Natural killer cell (primary cell): ENCODE data around the gene EFHC1. TPM values are rescaled to one million over a fixed set of nuclear protein-coding genes. Genes with fewer than 3 reads are reported as not detected.

ENCODE experiments used
- ATAC-seq, 3 donors: fragments of 150-1000 bp in 2 of 3; fragments of 200-7000 bp in 1 of 3; cut with Tn5 transposase; 1 replicate in 1 of 3; 2 replicates in 2 of 3; pipeline ENCODE4 v1.10.0; 2021; ENCODE audit warnings: mild to moderate bottlenecking in 2 of 3, moderate library complexity in 2 of 3
- DNase-seq, 2 donors: peaks; one replicate each; pipeline versions ENCODE4 v3.0.0 to v3.0.0-alpha.2; 2013 to 2021; ENCODE audit warnings: mixed read lengths in 1 of 2
- H3K27ac ChIP-seq: one replicate; pipeline ENCODE4 v1.5.1; 2013; ENCODE audit warnings: mild to moderate bottlenecking, low read length
- H3K27me3 ChIP-seq: one replicate; pipeline ENCODE4 v1.6.1; 2013; ENCODE audit warnings: low read length; ENCODE audit not compliant: control insufficient read depth, insufficient read depth
- H3K36me3 ChIP-seq: one replicate; pipeline ENCODE4 v1.6.1; 2013; ENCODE audit warnings: low read length; ENCODE audit not compliant: control insufficient read depth, insufficient read depth
- H3K4me1 ChIP-seq: one replicate; pipeline ENCODE4 v1.6.1; 2013; ENCODE audit warnings: low read length; ENCODE audit not compliant: control insufficient read depth, insufficient read depth
- H3K4me3 ChIP-seq: one replicate; pipeline ENCODE4 v1.5.1; 2013; ENCODE audit warnings: low read length
- H3K9me3 ChIP-seq: one replicate; pipeline ENCODE4 v1.6.1; 2013; ENCODE audit warnings: low read length; ENCODE audit not compliant: control insufficient read depth, insufficient read depth
- H3K27ac Mint-ChIP-seq, 2 donors: one replicate each; pipeline ENCODE4 v1.8.0; 2022; ENCODE audit warnings: mild to moderate bottlenecking in 2 of 2, mixed read lengths in 2 of 2, moderate library complexity in 1 of 2
- H3K27me3 Mint-ChIP-seq, 2 donors: one replicate each; pipeline ENCODE4 v1.8.0; 2022; ENCODE audit warnings: low read depth in 2 of 2, mixed read lengths in 2 of 2
- H3K36me3 Mint-ChIP-seq: one replicate; pipeline ENCODE4 v1.8.0; 2022; ENCODE audit warnings: mixed read lengths
- H3K4me1 Mint-ChIP-seq, 2 donors: one replicate each; pipeline ENCODE4 v1.8.0; 2022; ENCODE audit warnings: mixed read lengths in 2 of 2
- H3K4me3 Mint-ChIP-seq: one replicate; pipeline ENCODE4 v1.8.0; 2022; ENCODE audit warnings: mild to moderate bottlenecking, moderate library complexity, mixed read lengths
- H3K9me3 Mint-ChIP-seq, 2 donors: one replicate each; pipeline ENCODE4 v1.8.0; 2022; ENCODE audit warnings: mixed read lengths in 2 of 2
- WGBS: methylation state at CpG from one replicate; pipeline ENCODE4 v1.1.7; 2013; ENCODE audit warnings: missing lambda C conversion rate; ENCODE audit not compliant: insufficient coverage; 5-methylcytosine and 5-hydroxymethylcytosine counted together
- intact Hi-C: fragments of 100-400 bp; cut with micrococcal nuclease; formaldehyde crosslinking; loops from one replicate; pipeline ENCODE4 v1.14.2; 2022
- total RNA-seq, 4 donors: library from RNA; stranded (reverse); fragments of 120-200 nt in 1 of 4; gene quantifications; one replicate each; pipeline versions ENCODE4 v1.2.3 to v1.2.4, GENCODE V29; 2013 to 2022
- TF ChIP-seq, protein P1 (sequence below): fragments of 200-600 bp; IDR thresholded peaks from one replicate; pipeline ENCODE4 v1.8.0; 2022; ENCODE audit warnings: antibody characterized with exemption

EFHC1 gene
- total RNA-seq, 3 donors from 2014 or later (not counting 1 experiment from before 2014, with no cell fraction given), result 10.7 to 20.9 (median 13.7) TPM

DNA sequence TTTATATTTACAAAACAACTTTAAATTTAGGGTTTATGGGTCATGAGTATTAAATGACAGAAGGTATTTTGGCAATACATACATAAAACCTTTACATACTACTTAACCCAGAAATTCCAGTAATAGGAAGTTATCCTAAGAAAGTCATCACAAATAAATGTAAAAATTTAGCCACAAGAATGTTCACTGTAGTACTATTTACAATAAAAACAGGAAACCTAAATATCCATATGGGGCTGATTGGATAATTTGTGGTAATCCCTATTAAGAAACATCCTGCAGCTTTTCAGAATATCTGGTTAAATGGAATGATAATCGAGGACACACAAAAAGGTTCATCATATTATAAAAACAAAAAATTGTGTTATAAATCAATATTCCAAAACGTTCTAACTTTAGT, 112.3 kb downstream of the EFHC1 start:
- Mint-ChIP-seq H3K4me1 (peaks cover 32 to 38% of the 10 kb centered on the region in 2 donors), H3K27ac (no peak overlapping the region), H3K9me3 (no peaks in the 10 kb centered on the region), H3K36me3 (no peaks in the 10 kb centered on the region), H3K4me3 (no peak overlapping the region), H3K27me3 (no peaks in the 10 kb centered on the region)
- Histone ChIP-seq H3K4me3 (no peak overlapping the region), H3K27ac (no peak overlapping the region), H3K4me1 (peaks cover 32% of the 10 kb centered on the region), H3K9me3 (no peaks in the 10 kb centered on the region), H3K27me3 (no peaks in the 10 kb centered on the region), H3K36me3 (peaks cover 4% of the 10 kb centered on the region)
- TF ChIP-seq, protein P1, sequence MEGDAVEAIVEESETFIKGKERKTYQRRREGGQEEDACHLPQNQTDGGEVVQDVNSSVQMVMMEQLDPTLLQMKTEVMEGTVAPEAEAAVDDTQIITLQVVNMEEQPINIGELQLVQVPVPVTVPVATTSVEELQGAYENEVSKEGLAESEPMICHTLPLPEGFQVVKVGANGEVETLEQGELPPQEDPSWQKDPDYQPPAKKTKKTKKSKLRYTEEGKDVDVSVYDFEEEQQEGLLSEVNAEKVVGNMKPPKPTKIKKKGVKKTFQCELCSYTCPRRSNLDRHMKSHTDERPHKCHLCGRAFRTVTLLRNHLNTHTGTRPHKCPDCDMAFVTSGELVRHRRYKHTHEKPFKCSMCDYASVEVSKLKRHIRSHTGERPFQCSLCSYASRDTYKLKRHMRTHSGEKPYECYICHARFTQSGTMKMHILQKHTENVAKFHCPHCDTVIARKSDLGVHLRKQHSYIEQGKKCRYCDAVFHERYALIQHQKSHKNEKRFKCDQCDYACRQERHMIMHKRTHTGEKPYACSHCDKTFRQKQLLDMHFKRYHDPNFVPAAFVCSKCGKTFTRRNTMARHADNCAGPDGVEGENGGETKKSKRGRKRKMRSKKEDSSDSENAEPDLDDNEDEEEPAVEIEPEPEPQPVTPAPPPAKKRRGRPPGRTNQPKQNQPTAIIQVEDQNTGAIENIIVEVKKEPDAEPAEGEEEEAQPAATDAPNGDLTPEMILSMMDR, result no peak
- DNase-seq (no peak), ATAC-seq (no peak)
- no CpG with 5 or more reads among the region's 2 CpGs for WGBS
- intact Hi-C loops, result no loop called here

DNA sequence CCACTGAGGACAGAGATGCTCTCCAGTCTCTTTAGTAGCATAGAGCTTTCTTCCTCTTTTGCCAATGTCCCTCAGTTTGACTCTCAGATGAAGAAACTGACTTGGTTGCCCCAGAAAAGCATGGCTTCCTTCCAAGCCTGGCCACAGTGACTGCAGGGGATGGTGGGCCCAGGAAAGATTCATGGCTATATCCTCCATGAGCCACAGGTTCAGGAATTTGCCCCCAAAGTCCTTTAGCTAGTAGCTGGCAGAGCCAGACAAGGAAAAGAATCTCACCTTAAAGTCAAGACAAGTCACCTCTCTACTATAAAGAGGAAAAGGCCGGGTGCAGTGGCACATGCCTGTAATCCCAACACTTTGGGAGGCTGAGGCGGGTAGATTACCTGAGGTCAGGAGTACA, 113.3 kb downstream of the EFHC1 start:
- intact Hi-C loops, result no loop called here
- Histone ChIP-seq H3K27ac (no peak overlapping the region), H3K4me3 (no peak overlapping the region), H3K36me3 (peaks cover 4% of the 10 kb centered on the region), H3K9me3 (no peaks in the 10 kb centered on the region), H3K4me1 (peaks cover 42% of the 10 kb centered on the region), H3K27me3 (no peaks in the 10 kb centered on the region)
- Mint-ChIP-seq H3K4me1 (peaks cover 37 to 48% of the 10 kb centered on the region in 2 donors), H3K27me3 (no peaks in the 10 kb centered on the region), H3K4me3 (no peak overlapping the region), H3K27ac (no peak overlapping the region), H3K36me3 (no peaks in the 10 kb centered on the region), H3K9me3 (no peaks in the 10 kb centered on the region)
- WGBS, result 93% methylated on average over 2 of the region's 2 CpGs
- ATAC-seq, result no peak
- no peak for DNase-seq
- TF ChIP-seq, protein P1, result no peak

DNA sequence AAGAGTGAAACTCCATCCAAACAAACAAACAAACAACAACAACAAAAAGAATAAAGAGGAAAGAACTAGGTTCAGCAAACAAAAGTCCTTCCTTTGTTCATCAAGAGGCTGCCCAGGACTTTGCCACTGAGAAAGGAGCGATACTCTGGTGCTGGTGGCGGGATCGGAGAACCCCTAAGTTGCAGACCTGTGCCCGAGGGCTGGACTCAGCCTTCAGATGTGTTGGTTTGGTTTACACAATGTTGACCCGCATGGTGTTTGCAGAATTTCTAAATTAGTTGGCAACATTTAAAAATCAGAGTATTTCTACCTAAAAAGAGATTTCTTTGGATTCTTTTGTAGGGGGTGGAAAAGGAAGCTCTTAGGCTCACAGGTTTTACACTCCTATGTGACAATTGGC, 114.2 kb downstream of the EFHC1 start:
- H3K4me3 ChIP-seq, result no peak overlapping the region
- no peak for DNase-seq
- intact Hi-C loops, result no loop called here
- H3K36me3 ChIP-seq, result peaks cover 4% of the 10 kb centered on the region
- H3K27ac ChIP-seq, result no peak overlapping the region
- Mint-ChIP-seq H3K27ac (peak overlapping the region in 1 of 2 donors; percentile 38), H3K36me3 (no peaks in the 10 kb centered on the region), H3K27me3 (no peaks in the 10 kb centered on the region), H3K9me3 (no peaks in the 10 kb centered on the region), H3K4me3 (no peak overlapping the region), H3K4me1 (peaks cover 43 to 54% of the 10 kb centered on the region in 2 donors)
- 94% methylated on average over 4 of the region's 5 CpGs for WGBS
- ATAC-seq, result no peak
- H3K4me1 ChIP-seq, result peaks cover 43% of the 10 kb centered on the region
- TF ChIP-seq, protein P1, result no peak
- no peaks in the 10 kb centered on the region for H3K27me3 ChIP-seq
- H3K9me3 ChIP-seq, result no peaks in the 10 kb centered on the region

DNA sequence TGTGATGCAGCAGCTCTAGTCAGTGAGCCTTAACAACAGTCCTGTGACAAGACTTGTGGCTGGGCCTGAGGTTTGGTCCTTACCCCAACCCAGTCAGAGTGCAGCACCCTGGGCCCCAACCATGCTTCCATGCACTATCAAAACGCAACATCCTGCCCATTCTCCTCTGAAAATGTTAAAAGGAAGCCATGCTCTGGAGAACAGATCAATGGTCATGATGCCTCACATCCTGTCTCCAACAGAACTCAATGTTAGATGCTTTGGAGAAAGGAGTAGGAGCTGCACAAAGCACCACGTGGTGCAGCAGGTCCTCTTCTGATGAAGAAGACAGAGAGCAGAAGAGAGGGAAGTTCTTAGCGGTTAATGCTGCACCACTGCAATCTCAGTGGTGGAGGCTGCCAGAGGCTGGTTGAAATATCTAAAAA, 114.8 kb downstream of the EFHC1 start:
- H3K4me3 ChIP-seq, result no peak overlapping the region
- 64% methylated on average over 3 of the region's 3 CpGs for WGBS
- TF ChIP-seq, protein P1, result no peak
- peaks cover 43% of the 10 kb centered on the region for H3K4me1 ChIP-seq
- intact Hi-C loops, result no loop called here
- no peak overlapping the region for H3K27ac ChIP-seq
- no peaks in the 10 kb centered on the region for H3K9me3 Mint-ChIP-seq
- no peaks in the 10 kb centered on the region for H3K9me3 ChIP-seq
- H3K4me3 Mint-ChIP-seq, result peak overlapping the region; percentile 57
- ATAC-seq (peak; percentile 33 to 59 (median 42)), DNase-seq (peak in 1 of 2 donors; percentile 10)
- H3K27me3 Mint-ChIP-seq, result no peaks in the 10 kb centered on the region
- peaks cover 49 to 59% of the 10 kb centered on the region in 2 donors for H3K4me1 Mint-ChIP-seq
- peak overlapping the region; percentile 50 to 73 for H3K27ac Mint-ChIP-seq
- peaks cover 4% of the 10 kb centered on the region for H3K36me3 ChIP-seq
- no peaks in the 10 kb centered on the region for H3K27me3 ChIP-seq
- no peaks in the 10 kb centered on the region for H3K36me3 Mint-ChIP-seq
